Measurements from ENCODE around the gene ARHGAP6.

DNA sequence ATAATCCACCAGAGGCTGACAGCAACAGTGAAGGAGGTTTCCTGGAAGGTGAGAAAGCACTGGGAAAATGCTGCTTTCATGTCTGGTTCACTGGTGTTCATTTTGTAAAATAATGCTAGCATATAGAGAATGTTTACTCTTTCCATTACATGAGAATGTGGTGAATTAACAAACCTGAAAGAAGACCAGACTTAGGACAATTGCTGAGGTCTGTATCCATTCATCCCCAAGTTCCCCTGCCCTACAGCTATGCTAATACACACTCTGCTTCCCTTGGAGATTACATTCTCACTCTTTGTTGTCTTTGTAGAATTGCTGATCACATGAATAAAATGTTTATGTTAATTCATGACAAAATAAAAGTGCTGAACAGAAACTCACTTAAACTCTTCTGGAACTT lies 99.5 kb downstream of the ARHGAP6 start:
- TF ChIP-seq, protein P1, sequence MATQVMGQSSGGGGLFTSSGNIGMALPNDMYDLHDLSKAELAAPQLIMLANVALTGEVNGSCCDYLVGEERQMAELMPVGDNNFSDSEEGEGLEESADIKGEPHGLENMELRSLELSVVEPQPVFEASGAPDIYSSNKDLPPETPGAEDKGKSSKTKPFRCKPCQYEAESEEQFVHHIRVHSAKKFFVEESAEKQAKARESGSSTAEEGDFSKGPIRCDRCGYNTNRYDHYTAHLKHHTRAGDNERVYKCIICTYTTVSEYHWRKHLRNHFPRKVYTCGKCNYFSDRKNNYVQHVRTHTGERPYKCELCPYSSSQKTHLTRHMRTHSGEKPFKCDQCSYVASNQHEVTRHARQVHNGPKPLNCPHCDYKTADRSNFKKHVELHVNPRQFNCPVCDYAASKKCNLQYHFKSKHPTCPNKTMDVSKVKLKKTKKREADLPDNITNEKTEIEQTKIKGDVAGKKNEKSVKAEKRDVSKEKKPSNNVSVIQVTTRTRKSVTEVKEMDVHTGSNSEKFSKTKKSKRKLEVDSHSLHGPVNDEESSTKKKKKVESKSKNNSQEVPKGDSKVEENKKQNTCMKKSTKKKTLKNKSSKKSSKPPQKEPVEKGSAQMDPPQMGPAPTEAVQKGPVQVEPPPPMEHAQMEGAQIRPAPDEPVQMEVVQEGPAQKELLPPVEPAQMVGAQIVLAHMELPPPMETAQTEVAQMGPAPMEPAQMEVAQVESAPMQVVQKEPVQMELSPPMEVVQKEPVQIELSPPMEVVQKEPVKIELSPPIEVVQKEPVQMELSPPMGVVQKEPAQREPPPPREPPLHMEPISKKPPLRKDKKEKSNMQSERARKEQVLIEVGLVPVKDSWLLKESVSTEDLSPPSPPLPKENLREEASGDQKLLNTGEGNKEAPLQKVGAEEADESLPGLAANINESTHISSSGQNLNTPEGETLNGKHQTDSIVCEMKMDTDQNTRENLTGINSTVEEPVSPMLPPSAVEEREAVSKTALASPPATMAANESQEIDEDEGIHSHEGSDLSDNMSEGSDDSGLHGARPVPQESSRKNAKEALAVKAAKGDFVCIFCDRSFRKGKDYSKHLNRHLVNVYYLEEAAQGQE (IDR thresholded peaks at IDR 0.05; ENCODE audit: insufficient replicate concordance, low read depth), result no peak
- TF ChIP-seq, protein P2, sequence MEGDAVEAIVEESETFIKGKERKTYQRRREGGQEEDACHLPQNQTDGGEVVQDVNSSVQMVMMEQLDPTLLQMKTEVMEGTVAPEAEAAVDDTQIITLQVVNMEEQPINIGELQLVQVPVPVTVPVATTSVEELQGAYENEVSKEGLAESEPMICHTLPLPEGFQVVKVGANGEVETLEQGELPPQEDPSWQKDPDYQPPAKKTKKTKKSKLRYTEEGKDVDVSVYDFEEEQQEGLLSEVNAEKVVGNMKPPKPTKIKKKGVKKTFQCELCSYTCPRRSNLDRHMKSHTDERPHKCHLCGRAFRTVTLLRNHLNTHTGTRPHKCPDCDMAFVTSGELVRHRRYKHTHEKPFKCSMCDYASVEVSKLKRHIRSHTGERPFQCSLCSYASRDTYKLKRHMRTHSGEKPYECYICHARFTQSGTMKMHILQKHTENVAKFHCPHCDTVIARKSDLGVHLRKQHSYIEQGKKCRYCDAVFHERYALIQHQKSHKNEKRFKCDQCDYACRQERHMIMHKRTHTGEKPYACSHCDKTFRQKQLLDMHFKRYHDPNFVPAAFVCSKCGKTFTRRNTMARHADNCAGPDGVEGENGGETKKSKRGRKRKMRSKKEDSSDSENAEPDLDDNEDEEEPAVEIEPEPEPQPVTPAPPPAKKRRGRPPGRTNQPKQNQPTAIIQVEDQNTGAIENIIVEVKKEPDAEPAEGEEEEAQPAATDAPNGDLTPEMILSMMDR (IDR thresholded peaks at IDR 0.05; ENCODE audit: insufficient read depth, low read length), result no peak
- no peak for TF ChIP-seq GABPA (IDR thresholded peaks at IDR 0.05; ENCODE audit: low read depth)

All from HL-60 (cell line).